HG02884 (cell line): Measurements from ENCODE around the gene TENM4.
"Not testable (repeated sequence)": the region's sequence is repeated elsewhere in the genome, so short reads cannot be mapped to it uniquely, and the experiment has no call there.

ENCODE experiments used
- ATAC-seq: cut with Tn5 transposase; IDR thresholded peaks from one replicate; pipeline ENCODE4 v1.9.1; 2021; ENCODE audit warnings: mild to moderate bottlenecking, moderate library complexity; ENCODE audit not compliant: unreplicated experiment

The TENM4 gene

DNA sequence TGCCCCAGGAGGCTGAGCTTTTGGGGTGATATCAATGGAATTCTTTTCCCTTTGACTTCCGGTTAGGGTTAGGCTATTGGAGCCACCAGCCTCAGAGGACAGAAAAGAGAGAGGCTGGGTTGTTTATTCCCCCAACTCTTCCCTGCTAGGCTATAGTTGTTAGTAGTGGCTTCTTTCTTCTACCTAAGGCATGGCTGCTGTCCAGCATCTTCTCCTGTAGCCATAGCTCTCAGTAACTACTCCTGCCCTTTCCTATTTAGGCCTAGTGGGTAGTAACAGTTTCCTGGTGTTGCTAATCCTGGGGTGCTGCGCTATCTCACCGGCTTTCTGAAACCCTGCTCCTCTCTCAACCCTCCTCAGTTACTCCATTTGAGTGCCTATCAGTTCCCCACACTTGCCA lies 184.9 kb downstream of the TENM4 start:
- no peak for ATAC-seq

DNA sequence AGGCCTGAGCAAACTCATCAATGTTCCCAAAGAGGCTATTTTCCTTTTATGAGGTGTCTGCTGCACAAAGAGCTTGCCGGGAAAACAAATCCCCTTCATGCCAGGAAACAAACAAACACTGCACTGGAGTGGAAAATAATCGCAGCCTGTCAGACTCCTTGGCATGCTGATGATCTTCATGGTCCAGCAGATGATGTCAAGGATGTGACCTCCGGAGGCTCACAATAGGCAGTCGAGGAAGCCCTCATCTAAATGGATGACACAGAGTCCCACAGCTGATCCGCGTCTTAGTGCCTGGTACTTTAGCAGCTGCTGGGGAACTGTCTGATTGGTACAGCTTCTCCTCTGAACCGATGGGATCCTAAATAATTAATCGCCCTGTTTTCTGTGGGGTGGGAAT lies 187.6 kb downstream of the TENM4 start:
- ATAC-seq, result no peak

DNA sequence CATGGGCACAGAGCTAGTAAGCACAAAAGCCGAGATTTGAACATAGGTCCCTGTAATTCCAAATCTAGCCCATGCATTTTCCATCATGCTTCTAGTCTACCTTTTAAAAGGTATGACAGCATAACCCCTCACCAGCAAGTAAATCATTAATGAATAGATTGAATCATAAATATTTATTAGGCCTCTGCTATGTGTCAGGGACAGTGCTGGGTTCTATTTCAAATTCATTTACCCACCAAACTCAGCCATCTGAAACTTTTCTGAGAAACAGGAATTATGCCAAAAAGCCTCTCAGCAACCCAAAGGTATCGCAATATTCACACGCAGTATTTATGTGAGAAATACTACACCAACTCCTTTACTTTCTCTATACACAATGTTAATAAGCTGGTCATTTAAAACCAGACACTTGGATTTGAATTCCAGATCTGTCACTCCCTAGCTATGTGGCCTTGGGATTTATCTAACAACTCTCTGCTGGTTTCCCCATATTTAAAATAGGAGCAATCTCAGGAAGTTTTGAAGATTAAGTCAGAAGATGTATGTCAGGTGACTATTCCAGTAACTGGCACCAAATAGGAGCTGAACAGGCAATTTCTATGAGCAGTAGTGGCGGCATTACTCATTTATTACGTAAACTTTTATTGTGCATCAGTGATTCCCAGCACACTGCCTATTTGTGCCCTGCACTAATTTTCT lies 191.4 kb downstream of the TENM4 start:
- ATAC-seq, result no peak

DNA sequence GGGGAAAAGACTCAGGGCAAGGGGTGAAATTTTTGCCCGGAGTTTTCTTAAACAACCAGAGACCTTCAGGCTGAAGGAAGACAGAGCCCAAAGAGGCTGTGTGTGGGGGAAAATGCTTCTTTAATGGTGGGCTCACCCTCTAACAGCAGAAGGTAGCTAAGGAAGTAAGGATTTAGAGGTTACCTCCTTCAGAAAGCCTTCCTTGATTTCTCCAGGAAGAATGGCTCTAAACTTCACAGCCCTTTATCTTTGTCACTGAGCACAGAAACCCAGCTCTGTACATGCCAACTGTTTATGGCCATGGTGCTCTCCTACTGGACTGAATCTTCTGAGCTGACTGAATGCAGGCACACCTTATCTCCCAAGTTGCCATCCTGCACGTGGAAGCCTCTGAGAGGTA lies 196.0 kb downstream of the TENM4 start:
- no peak for ATAC-seq

DNA sequence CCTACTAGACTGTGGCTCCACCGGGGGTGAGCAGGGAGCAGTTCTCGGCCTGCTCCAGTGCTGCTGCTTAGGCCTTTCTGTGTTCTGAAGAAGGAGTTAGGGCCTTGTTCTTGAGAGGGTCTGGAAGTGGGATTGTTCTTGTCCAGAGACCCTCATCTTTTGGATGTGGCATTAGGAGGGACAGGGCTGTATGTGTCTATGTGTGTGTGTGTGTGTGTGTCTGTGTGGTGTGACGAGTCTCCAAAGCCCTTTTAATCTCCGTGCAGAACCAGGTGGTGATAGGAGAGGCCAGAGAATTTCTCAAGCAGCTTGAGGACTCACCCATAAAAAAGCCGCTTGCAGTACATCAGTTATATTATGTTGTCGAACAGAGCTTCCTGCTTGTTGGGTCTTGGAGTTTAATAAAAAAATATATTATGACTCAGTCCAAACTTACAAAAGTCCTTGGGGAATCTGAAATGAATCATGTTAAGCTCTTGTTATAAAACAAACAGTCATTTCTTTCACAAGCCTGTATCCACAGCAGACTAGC lies 196.5 kb downstream of the TENM4 start:
- no peak for ATAC-seq

DNA sequence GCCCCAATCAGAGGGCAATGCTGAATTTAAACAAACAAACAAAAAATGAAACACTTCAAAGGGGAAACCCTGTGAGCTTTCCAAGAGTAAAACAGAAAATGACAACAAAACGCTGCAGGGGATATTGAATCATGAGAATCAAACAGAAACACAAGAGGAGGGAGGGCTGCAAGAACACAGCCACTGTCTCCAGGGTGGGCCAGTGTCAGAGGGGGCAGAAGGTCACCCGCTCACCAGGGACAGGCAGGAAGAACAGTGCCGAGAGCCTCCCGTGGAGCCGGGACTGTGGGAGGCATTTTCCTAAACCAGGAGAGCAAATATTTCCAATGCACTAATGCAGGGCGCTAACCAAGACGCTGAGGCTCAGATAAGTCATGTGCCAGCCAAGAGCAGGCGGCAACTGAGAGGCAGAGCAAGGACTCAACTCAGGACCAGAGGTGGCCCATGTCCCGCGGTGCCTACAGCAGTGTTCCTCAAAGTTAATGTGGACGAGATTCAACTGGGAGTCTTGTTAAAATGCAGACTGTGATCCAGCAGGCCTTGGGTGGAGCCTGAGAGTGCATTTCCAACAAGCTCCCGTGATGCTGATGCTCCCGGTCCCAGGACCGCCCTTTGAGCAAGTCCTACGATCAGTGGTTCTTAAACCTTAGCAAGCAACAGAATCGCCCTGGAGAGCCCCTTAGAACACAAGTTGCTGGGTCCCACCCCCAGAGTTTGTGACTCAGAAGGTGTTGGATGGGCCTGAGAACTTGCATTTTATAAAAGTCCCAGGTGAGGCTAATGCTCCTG lies 197.2 kb downstream of the TENM4 start:
- ATAC-seq, result no peak

DNA sequence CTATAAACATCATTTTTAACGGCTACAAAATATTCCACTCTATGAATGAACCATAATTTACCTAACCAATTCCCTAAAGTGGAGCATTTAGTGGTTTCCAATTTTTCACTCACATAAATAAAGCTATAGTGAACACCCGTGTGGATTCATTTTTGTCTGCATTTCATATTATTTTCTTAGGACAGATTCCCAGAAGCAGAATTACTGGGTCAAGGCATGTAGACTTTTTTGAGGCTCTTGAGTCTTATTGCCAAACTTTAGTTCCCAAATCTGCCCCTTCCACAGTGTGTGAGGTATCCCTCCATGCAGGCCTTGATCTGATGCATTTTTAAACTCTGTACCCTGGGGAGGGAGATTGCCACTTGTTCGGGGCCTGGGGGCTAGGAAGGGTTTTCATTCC lies 198.2 kb downstream of the TENM4 start:
- no peak for ATAC-seq

DNA sequence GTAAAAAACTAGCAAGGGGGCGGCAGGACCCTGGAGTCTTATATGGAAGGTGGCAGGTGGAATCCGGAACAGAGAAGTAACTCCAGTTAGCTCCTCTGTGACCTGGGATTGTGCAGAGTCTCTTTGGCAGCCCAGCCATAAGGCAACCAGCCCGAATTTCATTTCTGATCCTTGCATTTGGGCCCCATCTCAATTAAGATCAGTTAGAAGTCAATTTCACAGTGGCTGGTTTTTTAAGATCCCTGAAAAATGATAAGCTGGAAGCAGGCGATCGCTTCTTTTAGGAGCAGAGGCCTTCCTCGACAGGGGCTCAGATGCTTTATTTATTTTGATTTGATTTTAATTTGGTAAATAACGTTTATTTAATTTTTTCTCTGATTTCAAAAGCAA lies 199.0 kb downstream of the TENM4 start:
- no peak for ATAC-seq

DNA sequence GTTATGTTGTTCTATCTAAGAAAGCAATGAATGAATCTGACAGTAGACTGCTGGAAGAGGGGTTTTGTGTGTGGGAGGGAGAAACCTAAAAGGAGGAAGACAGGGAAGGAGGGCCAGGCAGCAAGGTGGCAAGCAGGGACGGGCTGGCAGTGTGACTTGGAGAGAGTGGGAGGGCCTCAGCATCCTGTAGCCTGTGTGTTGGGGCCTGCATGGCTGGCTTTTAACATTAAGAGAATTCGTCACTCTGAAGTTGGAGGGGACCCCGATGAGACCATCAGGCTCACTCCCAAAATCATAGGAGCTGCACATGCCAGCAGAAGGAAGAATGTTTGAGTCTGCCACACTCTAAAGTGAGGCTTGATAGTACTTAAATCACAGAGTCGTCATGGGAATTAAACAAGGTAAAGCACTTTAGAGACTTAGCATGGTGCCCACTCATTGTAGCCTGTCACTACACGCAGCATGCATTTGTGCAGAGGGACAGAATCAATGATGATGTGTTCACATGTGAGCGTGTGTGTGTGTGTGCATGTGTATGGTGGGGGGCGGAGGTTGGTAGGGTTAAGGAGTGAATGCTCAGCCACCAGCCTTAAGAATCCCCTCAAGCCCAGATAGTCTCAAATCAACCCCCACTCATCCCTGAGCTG lies 199.5 kb downstream of the TENM4 start:
- no peak for ATAC-seq

DNA sequence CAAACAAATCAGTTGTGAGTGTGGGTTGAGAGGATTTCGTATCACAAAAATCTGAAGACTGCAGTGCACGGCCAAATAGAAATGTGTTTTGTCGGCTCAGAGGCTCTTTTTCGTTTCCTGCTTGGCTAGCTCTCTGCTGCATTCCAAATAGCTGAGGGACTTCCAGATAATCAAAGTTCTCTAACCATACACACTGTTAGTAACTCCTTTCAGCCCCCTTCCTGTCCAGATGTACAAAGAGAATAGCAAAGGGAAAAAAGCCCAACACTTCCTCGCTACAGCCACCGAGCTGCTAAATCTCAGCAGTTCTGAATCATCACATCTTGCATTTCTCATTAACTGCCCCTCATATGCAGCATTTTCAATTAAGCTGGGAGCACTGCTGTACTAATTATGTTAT lies 203.1 kb downstream of the TENM4 start:
- no peak for ATAC-seq

DNA sequence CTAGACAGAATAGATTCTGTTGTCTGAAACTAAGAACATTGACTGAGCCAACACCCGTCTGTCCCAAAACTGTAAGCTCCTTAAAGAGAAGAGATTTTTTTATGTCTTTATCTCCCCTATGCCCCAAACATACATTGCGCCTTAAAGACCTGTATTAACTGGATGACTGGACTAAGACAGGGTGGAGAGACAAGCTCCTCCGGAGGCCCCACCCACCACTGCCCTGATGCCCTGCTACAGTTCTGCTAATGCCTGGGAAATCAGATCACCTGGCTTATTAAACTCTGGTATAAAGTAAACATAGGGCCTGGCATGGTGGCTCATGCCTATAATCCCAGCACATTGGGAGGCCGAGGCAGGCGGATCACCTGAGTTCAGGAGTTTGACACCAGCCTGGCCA lies 203.7 kb downstream of the TENM4 start:
- ATAC-seq, result no peak

DNA sequence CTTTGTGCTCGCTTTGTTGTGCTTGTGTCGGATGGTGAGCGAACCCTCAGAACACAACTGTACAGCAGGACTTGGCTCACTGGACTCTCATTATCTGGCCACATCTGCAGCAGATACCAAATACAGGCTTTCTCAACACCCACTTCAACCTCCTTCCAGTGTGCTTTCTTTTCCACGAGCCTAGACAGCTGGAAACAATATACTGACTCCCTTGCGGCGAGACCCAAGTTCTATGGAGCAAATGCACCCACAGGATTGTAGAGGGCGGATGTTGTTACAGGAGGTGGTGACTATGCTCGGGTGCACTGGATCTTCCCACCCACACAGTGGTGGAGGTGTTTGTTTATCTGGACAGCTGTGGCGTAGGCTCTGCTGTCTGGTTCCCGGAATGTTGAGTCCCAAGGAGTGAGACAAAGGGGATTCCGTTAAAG lies 204.3 kb downstream of the TENM4 start:
- no peak for ATAC-seq

DNA sequence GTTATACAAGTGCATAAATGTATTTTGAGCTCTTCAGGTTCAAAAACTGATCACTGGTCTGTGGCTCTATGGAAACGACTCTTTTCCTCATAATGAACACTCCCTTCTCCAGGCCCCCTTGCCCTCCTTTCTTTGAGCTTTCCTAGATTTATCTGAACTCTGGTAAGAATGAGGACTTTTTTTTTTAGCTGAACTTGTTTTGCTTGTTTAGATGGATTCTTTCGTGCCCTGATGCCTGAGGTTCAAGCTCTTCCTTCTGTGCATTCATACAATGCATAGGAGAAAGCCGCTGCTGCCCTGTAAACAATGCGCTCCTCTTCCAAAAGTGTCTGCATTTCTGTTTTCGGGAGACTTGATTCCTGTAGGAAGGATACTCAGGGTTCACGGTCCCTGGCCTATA lies 205.1 kb downstream of the TENM4 start:
- ATAC-seq, result no peak

DNA sequence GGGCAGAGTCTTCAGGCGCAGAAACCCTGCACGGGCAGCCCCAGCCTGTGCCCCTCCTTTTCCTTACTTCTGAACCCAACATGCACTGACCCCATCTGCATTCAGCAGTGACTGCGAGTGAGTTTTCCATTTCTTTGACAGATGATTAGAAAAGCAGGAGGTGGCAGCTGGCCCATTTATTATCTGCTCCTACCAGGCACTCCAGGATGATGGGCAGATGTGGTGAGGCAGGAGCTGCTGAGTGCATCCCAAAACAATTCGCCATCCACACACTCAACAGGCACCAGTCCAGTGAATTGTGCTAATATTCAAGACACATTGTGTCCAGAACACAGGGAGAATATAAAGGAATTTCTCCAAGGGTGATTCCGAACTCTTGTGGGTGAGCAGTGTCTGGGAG lies 208.5 kb downstream of the TENM4 start:
- no peak for ATAC-seq

DNA sequence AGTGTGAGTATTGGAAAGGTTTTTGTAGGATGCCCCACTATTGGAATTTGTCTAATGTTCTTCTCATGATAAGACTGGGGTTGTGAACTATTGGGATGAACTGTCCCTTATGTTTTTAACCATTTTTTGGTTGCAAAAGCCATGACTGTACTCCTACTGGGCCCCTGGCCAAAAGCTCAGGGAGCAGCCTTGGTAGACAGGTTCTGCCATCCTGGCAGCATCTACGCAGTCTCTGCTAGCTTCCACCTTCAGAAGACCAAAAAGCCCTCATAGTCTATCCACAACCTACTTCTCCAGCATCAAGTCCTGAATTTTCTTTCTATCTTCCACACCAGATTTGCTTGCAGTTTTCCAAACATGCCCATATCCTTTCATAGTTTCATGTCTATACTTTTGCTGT lies 211.8 kb downstream of the TENM4 start:
- ATAC-seq, result no peak

DNA sequence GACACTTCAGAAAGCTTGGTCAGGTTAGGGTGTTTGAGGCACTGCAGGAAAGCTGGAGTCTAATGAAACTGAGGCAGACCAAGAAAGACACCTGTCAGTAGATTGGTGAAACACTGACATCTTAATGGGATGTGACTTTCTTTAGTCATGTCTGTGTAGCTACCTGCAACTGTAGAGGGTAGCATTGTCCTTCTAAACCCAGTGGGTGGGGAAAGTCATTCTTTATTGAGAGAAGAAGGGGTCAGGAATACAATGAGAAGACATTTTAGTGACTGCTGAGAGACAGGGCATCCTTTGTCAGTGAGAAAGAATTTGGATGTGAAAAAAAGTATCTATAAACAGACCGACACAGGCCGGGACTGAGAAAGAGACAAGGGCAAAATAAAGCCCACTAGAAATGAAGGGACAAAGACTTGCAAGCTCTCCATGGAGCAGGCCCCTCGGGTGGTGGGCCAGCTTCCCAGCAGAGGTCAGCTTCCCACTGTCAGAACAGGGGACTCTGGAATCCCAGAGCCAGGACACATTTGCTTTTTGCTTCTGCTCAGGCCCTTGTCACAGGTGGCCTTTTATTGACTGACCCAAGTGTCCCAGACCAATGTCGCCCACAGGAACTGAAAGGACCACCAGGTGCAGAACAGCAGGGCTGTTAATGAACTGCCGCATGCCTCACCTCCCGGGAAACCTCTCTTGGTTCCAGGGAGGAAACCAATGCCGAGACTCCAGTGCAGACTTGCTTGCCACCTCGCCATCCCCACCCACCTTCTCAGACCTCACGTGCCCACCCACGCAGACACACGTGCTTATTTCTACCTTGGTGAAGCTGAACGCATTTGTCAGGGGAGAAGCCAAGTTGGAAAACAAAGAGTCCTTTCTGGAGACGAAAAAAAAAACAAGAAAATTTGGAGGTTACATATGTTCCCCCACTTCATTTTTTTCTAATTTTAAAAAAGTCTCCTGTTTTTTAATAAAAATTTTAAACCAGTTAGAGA lies 212.8 kb downstream of the TENM4 start:
- no peak for ATAC-seq

DNA sequence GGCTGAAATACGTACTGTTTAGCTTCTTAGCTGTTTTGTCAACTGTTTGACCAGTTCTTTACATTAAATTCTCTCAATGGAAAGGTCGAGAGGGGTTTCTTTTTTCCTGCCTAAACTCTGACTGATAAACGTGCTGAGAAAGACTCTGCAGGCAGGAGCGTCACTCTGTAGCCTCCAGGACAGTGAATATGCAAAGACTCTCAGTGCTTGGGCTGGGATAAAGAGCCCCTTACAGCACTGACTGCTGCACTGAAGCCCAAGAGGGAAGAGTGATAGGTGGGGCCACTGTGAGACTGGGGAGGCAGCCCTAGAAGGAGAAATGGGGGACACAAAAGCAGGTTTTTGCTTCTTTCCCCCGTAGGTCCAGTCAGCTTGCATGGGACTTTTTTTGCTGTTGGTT lies 213.5 kb downstream of the TENM4 start:
- ATAC-seq, result no peak

DNA sequence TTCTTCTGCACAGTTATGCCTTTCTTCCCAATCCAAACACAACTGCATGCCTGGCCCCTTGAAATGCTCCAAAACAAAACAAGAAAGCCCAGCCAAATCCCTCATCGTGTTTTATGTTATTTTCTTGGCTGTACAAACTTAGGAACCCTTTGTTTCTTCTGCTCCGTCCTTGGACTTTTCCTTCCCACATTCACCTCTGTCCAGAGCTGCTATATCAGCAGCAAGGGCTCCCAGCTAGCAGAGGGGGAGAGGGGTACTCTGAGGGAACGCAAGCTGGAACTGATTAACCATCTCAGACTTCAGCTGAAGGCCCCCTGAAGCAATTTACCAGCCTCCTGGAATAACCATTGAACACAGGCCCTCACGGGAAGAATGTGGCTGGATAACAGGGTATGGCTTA lies 214.7 kb downstream of the TENM4 start:
- no peak for ATAC-seq

DNA sequence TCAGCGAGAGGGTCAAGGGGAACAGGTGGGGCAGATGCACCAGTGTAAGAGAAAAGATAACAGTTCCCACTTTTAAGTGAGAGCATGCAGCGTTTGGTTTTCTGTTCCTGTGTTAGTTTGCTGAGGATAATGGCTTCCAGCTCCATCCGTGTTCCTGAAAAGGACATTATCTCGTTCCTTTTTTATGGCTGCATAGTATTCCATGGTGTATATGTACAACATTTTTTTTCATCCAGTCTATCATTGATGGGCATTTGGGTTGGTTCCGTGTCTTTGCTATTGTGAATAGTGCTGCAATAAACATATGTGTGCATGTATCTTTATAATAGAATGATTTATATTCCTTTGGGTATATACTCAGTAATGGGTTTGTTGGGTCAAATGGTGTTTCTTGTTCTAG lies 218.7 kb downstream of the TENM4 start:
- ATAC-seq, result not testable (repeated sequence)

DNA sequence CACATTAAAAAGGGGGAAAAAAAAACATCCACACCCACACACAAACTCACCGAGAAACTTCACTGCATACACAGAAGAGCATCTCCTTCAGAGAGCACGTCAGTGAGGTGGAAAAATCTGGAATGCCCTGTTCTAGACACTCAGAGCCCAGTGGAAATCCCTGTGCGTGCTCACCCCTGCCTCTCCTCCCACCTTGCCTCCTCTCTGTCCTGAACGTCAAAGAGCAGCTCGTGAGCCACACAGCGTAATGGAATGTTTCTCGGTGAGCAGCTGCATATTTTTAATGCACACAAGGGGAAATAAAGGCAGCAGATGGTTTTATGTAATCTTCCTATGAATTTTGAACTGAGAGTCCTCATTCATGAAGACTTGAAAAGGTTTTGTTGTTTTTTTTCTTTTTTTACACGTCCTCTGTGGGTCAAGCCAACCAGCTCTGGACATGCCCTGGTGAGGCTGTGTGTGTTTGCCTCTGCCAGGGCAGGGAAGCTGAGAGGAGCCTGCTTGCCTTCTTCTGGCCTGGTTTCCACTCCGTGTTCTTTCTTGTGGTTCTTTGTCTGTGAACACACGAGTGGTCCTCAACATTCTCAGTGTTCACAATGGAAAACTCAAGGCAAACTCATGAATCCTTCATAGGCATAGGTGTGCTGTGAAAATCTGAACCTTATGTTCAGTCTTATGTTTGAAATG lies 219.2 kb downstream of the TENM4 start:
- no peak for ATAC-seq
